Neural cell (in vitro differentiated cells): ENCODE data around the gene ATG2B. TPM values are rescaled to one million over a fixed set of nuclear protein-coding genes. Genes with fewer than 3 reads are reported as not detected.

Source experiments
- H2AFZ ChIP-seq: fragments of 200-600, 300-800 bp; sonication (generic), shearing (Covaris generic); 2 replicates; pipeline ENCODE4 v1.6.0; 2014; ENCODE audit warnings: low read depth, mild to moderate bottlenecking, antibody characterized with exemption, low read length, moderate library complexity
- H3F3A ChIP-seq: fragments of 200-600 bp; shearing (Covaris generic); 2 replicates; pipeline ENCODE4 v1.6.1; 2016; ENCODE audit warnings: mild to moderate bottlenecking, moderate library complexity, mixed read lengths, antibody characterized with exemption, low read length; ENCODE audit not compliant: insufficient read depth, poor library complexity, severe bottlenecking
- H3K27ac ChIP-seq: fragments of 200-600, 300-800 bp; sonication (generic), shearing (Covaris generic); 2 replicates; pipeline ENCODE4 v1.5.1; 2014; ENCODE audit warnings: mild to moderate bottlenecking, low read length, moderate library complexity
- H3K27me3 ChIP-seq: fragments of 300-800, 200-600 bp; sonication (generic), shearing (Covaris generic); 2 replicates; pipeline ENCODE4 v1.6.0; 2014; ENCODE audit warnings: mild to moderate bottlenecking, low read depth, low read length, moderate library complexity; ENCODE audit not compliant: insufficient read depth
- H3K36me3 ChIP-seq: fragments of 300-800, 200-600 bp; sonication (generic), shearing (Covaris generic); 2 replicates; pipeline ENCODE4 v1.5.1; 2014; ENCODE audit warnings: mild to moderate bottlenecking, antibody characterized with exemption, low read length, moderate library complexity; ENCODE audit not compliant: insufficient read depth
- H3K4me2 ChIP-seq: fragments of 300-800, 200-600 bp; sonication (generic), shearing (Covaris generic); 2 replicates; pipeline ENCODE4 v1.6.0; 2014; ENCODE audit warnings: mild to moderate bottlenecking, low read length
- H3K4me3 ChIP-seq: fragments of 300-800, 200-600 bp; sonication (generic), shearing (Covaris generic); 2 replicates; pipeline ENCODE4 v1.5.1; 2014; ENCODE audit warnings: mild to moderate bottlenecking, low read length, moderate library complexity
- H3K79me2 ChIP-seq: fragments of 200-600 bp; shearing (Covaris generic); replicated peaks from 2 replicates; pipeline ENCODE4 v1.6.0; 2014; ENCODE audit warnings: mild to moderate bottlenecking, low read length, moderate library complexity; ENCODE audit not compliant: insufficient read depth
- H3K9ac ChIP-seq: fragments of 300-800, 200-600 bp; sonication (generic), shearing (Covaris generic); 2 replicates; pipeline ENCODE4 v1.6.1; 2016; ENCODE audit warnings: mild to moderate bottlenecking, low read length, mixed read lengths
- H3K9me2 ChIP-seq: fragments of 200-600 bp; shearing (Covaris generic); 2 replicates; pipeline ENCODE4 v1.6.1; 2016; ENCODE audit warnings: mild to moderate bottlenecking, low read length, mixed read lengths; ENCODE audit not compliant: insufficient read depth
- H3K9me3 ChIP-seq: fragments of 200-600, 300-800 bp; sonication (generic), shearing (Covaris generic); 2 replicates; pipeline ENCODE4 v1.6.1; 2016; ENCODE audit warnings: mild to moderate bottlenecking, mixed run types, low read length, moderate library complexity, mixed read lengths
- H4K20me1 ChIP-seq: fragments of 200-600 bp; shearing (Covaris generic); 2 replicates; pipeline ENCODE4 v1.6.1; 2016; ENCODE audit warnings: mild to moderate bottlenecking, mixed run types; ENCODE audit not compliant: insufficient read depth
- CTCF ChIP-seq: fragments of 450-650 bp; IDR thresholded peaks from 2 replicates; pipeline ENCODE4 v1.5.1; 2014; ENCODE audit warnings: antibody characterized with exemption, mild to moderate bottlenecking, moderate library complexity; ENCODE audit not compliant: poor library complexity, severe bottlenecking
- EP300 ChIP-seq: fragments of 450-650 bp; conservative IDR thresholded peaks from 2 replicates; pipeline ENCODE4 v1.6.1; 2014; ENCODE audit warnings: antibody characterized with exemption, mild to moderate bottlenecking, moderate library complexity; ENCODE audit not compliant: poor library complexity, severe bottlenecking
- EZH2 ChIP-seq: fragments of 200-600, 300-800 bp; shearing (Covaris generic), sonication (generic); IDR thresholded peaks from 2 replicates; pipeline ENCODE4 v1.6.1; 2014; ENCODE audit warnings: antibody characterized with exemption, low read length, borderline replicate concordance, mild to moderate bottlenecking; ENCODE audit not compliant: insufficient read depth, poor library complexity, severe bottlenecking
- MXI1 ChIP-seq: fragments of 450-650 bp; conservative IDR thresholded peaks from 2 replicates; pipeline ENCODE4 v1.6.1; 2014; ENCODE audit warnings: antibody characterized with exemption, mild to moderate bottlenecking; ENCODE audit not compliant: poor library complexity, severe bottlenecking
- POLR2AphosphoS5 ChIP-seq: IDR thresholded peaks from 2 replicates; pipeline ENCODE4 v1.6.1; 2012
- RAD21 ChIP-seq: fragments of 450-650 bp; conservative IDR thresholded peaks from 2 replicates; pipeline ENCODE4 v1.6.1; 2014; ENCODE audit warnings: antibody characterized with exemption, mild to moderate bottlenecking, moderate library complexity
- REST ChIP-seq: IDR thresholded peaks from 2 replicates; pipeline ENCODE4 v1.6.1; 2012; ENCODE audit warnings: borderline replicate concordance
- SMC3 ChIP-seq: fragments of 450-650 bp; conservative IDR thresholded peaks from 2 replicates; pipeline ENCODE4 v1.6.1; 2014; ENCODE audit warnings: antibody characterized with exemption, mild to moderate bottlenecking, moderate library complexity; ENCODE audit not compliant: poor library complexity
- TAF1 ChIP-seq: IDR thresholded peaks from 2 replicates; pipeline ENCODE4 v1.6.1; 2012; ENCODE audit warnings: low read depth
- polyA plus RNA-seq: library from polyadenylated mRNA; depleted of rRNA; stranded (reverse); fragments of >200 nt; gene quantifications from 2 replicates; pipeline ENCODE4 v1.2.3, GENCODE V29; 2014

The ATG2B gene
- polyA plus RNA-seq, 1 donor from 2014 or later, result 16.2 TPM

- Histone ChIP-seq H3K9ac (no peak overlapping the region), H3K36me3 (no peaks in the 10 kb centered on the region), H3K4me3 (no peak overlapping the region), H3K9me3 (no peaks in the 10 kb centered on the region), H3K9me2 (no peaks in the 10 kb centered on the region), H3K4me2 (no peak overlapping the region), H3F3A (no peaks in the 10 kb centered on the region), H2AFZ (no peak overlapping the region), H3K27ac (no peak overlapping the region), H3K79me2 (no peaks in the 10 kb centered on the region), H3K27me3 (no peaks in the 10 kb centered on the region), H4K20me1 (no peaks in the 10 kb centered on the region)
- no peak for TF ChIP-seq EP300
- no peak for TF ChIP-seq TAF1
- no peak for TF ChIP-seq EZH2
- no peak for TF ChIP-seq CTCF
These were observed 83.6 kb downstream of the ATG2B start for GRCh38 chr14:96279564-96279963.

- no peaks in the 10 kb centered on the region for H3K79me2 ChIP-seq
- H3K9me2 ChIP-seq, result no peaks in the 10 kb centered on the region
- no peak overlapping the region for H3K4me2 ChIP-seq
- H3K36me3 ChIP-seq, result no peaks in the 10 kb centered on the region
- H3K9me3 ChIP-seq, result no peaks in the 10 kb centered on the region
- H3F3A ChIP-seq, result no peaks in the 10 kb centered on the region
- no peak overlapping the region for H3K9ac ChIP-seq
- H3K27me3 ChIP-seq, result no peaks in the 10 kb centered on the region
- H2AFZ ChIP-seq, result no peak overlapping the region
- no peaks in the 10 kb centered on the region for H4K20me1 ChIP-seq
- TF ChIP-seq MXI1 (no peak), POLR2AphosphoS5 (no peak), SMC3 (no peak), EP300 (no peak), RAD21 (no peak), TAF1 (no peak), EZH2 (no peak), REST (no peak), CTCF (no peak)
- no peak overlapping the region for H3K4me3 ChIP-seq
- H3K27ac ChIP-seq, result no peak overlapping the region
These were observed 85.3 kb downstream of the ATG2B start for GRCh38 chr14:96277890-96278289.
